HCT116 (cell line): Measurements from ENCODE around the gene KYNU. TPM values are rescaled to one million over a fixed set of nuclear protein-coding genes. Genes with fewer than 3 reads are reported as not detected.

ENCODE experiments used
- ATAC-seq: fragments of 200-7000 bp; cut with Tn5 transposase; 2 replicates; pipeline ENCODE4 v1.9.1; 2020; ENCODE audit warnings: mild to moderate bottlenecking, moderate library complexity
- BruUV-seq: library from RNA; stranded (reverse); fragments of 400-500 nt; replicated peaks from 2 replicates; lab custom pipeline; 2021; lab: Mats Ljungman, UMichigan
- CTCF ChIA-PET: fragments of 300-600 bp; sonication (Branson Sonifier 250); formaldehyde crosslinking; loops from one replicate; lab custom pipeline; 2021; ENCODE audit warnings: antibody characterized with exemption; lab: Charles Lee
- POLR2A ChIA-PET: fragments of 300-600, 350-600 bp; sonication (Branson Sonifier 250); formaldehyde crosslinking; loops from one replicate; lab custom pipeline; 2021; ENCODE audit warnings: antibody characterized with exemption; lab: Charles Lee
- RAD21 ChIA-PET, 2 experiments: fragments of 300-600 bp; sonication (Branson Sonifier 250); formaldehyde crosslinking; loops; one replicate each; lab custom pipeline; 2023; ENCODE audit warnings: low total read pairs in 2 of 2; ENCODE audit not compliant: uncharacterized antibody in 2 of 2, unreplicated experiment in 2 of 2, low non-redundant PET in 1 of 2; lab: Charles Lee
- DNase-seq: peaks from one replicate; pipeline ENCODE4 v3.0.0-alpha.2; 2010; ENCODE audit warnings: low read depth, low spot score
- H2AFZ ChIP-seq: fragments of 200-600 bp; shearing (Covaris generic), sonication (generic); 2 replicates; pipeline ENCODE4 v1.6.1; 2017; ENCODE audit warnings: low read depth, mixed run types, mixed read lengths, antibody characterized with exemption, low read length; ENCODE audit not compliant: poor library complexity, severe bottlenecking
- H3K27ac ChIP-seq: 2 replicates; pipeline ENCODE4 v1.5.1; 2012; ENCODE audit warnings: low read depth, low read length
- H3K27me3 ChIP-seq: fragments of 200-600 bp; sonication (generic); 2 replicates; pipeline ENCODE4 v1.6.1; 2016; ENCODE audit warnings: mixed run types, low read length, mixed read lengths; ENCODE audit not compliant: insufficient read depth
- H3K36me3 ChIP-seq, 2 experiments: fragments of 200-500 bp in 1 of 2; fragments of 200-600 bp in 1 of 2; sonication (Bioruptor generic) in 1 of 2; sonication (generic) in 1 of 2; 2 replicates each; pipeline versions ENCODE4 v1.5.1 to v1.6.1; 2014 to 2016; ENCODE audit warnings: low read length in 2 of 2, inconsistent platforms in 1 of 2, mixed read lengths in 1 of 2, mixed run types in 1 of 2; ENCODE audit not compliant: insufficient read depth in 2 of 2, control insufficient read depth in 1 of 2
- H3K4me1 ChIP-seq, 2 experiments: fragments of 200-600 bp in 1 of 2; sonication (generic) in 1 of 2; 2 replicates each; pipeline versions ENCODE4 v1.5.1 to v1.6.1; 2012 to 2017; ENCODE audit warnings: low read length in 2 of 2, inconsistent platforms in 1 of 2, mild to moderate bottlenecking in 1 of 2, mixed read lengths in 1 of 2, mixed run types in 1 of 2, moderate library complexity in 1 of 2; ENCODE audit not compliant: insufficient read depth in 2 of 2, control insufficient read depth in 1 of 2
- H3K4me2 ChIP-seq: fragments of 200-600 bp; sonication (generic); 2 replicates; pipeline ENCODE4 v1.6.1; 2017; ENCODE audit warnings: mixed run types, low read length, mixed read lengths
- H3K4me3 ChIP-seq, 2 experiments: fragments of 200-600 bp in 1 of 2; sonication (generic) in 1 of 2; replicated peaks in 1 of 2; 2 replicates each; pipeline ENCODE4 v1.5.1; 2011 to 2016; ENCODE audit warnings: low read length in 2 of 2, control low read depth in 1 of 2, low read depth in 1 of 2, mild to moderate bottlenecking in 1 of 2, mixed read lengths in 1 of 2, mixed run types in 1 of 2
- H3K79me2 ChIP-seq: fragments of 200-600 bp; sonication (generic); 2 replicates; pipeline ENCODE4 v1.6.1; 2017; ENCODE audit warnings: mild to moderate bottlenecking, mixed run types, low read length, moderate library complexity, mixed read lengths; ENCODE audit not compliant: insufficient read depth
- H3K9ac ChIP-seq: fragments of 200-600 bp; sonication (generic); 2 replicates; pipeline ENCODE4 v1.6.1; 2016; ENCODE audit warnings: low read length, mixed read lengths
- H3K9me2 ChIP-seq: fragments of 200-600 bp; sonication (generic), shearing (Covaris generic); 2 replicates; pipeline ENCODE4 v1.6.1; 2017; ENCODE audit warnings: mixed run types, mild to moderate bottlenecking, moderate library complexity; ENCODE audit not compliant: insufficient read depth
- H3K9me3 ChIP-seq, 2 experiments: fragments of 200-500 bp in 1 of 2; fragments of 200-600 bp in 1 of 2; sonication (Bioruptor generic) in 1 of 2; sonication (generic) in 1 of 2; 2 replicates each; pipeline ENCODE4 v1.6.1; 2014 to 2017; ENCODE audit warnings: low read length in 2 of 2, mixed read lengths in 2 of 2, inconsistent platforms in 1 of 2, low read depth in 1 of 2, mild to moderate bottlenecking in 1 of 2, mixed run types in 1 of 2, moderate library complexity in 1 of 2; ENCODE audit not compliant: control insufficient read depth in 1 of 2, insufficient read depth in 1 of 2
- H4K20me1 ChIP-seq: fragments of 200-600 bp; sonication (generic), shearing (Covaris generic); 2 replicates; pipeline ENCODE4 v1.6.1; 2017; ENCODE audit warnings: mixed run types, mild to moderate bottlenecking, moderate library complexity; ENCODE audit not compliant: insufficient read depth
- CBX3 ChIP-seq: IDR thresholded peaks from 2 replicates; pipeline ENCODE4 v1.6.1; 2012; ENCODE audit warnings: low read depth
- CEBPB ChIP-seq: IDR thresholded peaks from 2 replicates; pipeline ENCODE4 v1.6.1; 2012; ENCODE audit warnings: low read depth
- CTCF ChIP-seq, 3 experiments: fragments of 200-600 bp in 1 of 3; sonication (generic) in 1 of 3; IDR thresholded peaks in 2 of 3; conservative IDR thresholded peaks in 1 of 3; 2 replicates each; pipeline ENCODE4 v1.5.1; 2012 to 2017; ENCODE audit warnings: low read depth in 2 of 3, low read length in 2 of 3, antibody characterized with exemption in 1 of 3, borderline replicate concordance in 1 of 3, control low read depth in 1 of 3, mild to moderate bottlenecking in 1 of 3, mixed read lengths in 1 of 3, mixed run types in 1 of 3, moderate library complexity in 1 of 3; ENCODE audit not compliant: insufficient read depth in 1 of 3
- EGR1 ChIP-seq: IDR thresholded peaks from 2 replicates; pipeline ENCODE4 v1.6.1; 2012; ENCODE audit warnings: low read depth
- EZH2 ChIP-seq: fragments of 200-600 bp; sonication (generic); IDR thresholded peaks from 2 replicates; pipeline ENCODE4 v1.6.1; 2017; ENCODE audit warnings: antibody characterized with exemption, mixed run types
- EZH2phosphoT487 ChIP-seq: fragments of 200-600 bp; IDR thresholded peaks from 2 replicates; pipeline ENCODE4 v1.6.1; 2018; ENCODE audit warnings: antibody characterized with exemption, borderline replicate concordance
- FOSL1 ChIP-seq: IDR thresholded peaks from 2 replicates; pipeline ENCODE4 v1.6.1; 2012; ENCODE audit warnings: low read depth
- MAX ChIP-seq: IDR thresholded peaks from 2 replicates; pipeline ENCODE4 v1.6.1; 2012
- POLR2AphosphoS5 ChIP-seq: IDR thresholded peaks from 2 replicates; pipeline ENCODE4 v1.6.1; 2011; ENCODE audit warnings: mild to moderate bottlenecking, low read depth, low read length, moderate library complexity
- RAD21 ChIP-seq: IDR thresholded peaks from 2 replicates; pipeline ENCODE4 v1.6.1; 2012; ENCODE audit warnings: low read depth, mild to moderate bottlenecking
- REST ChIP-seq: IDR thresholded peaks from 2 replicates; pipeline ENCODE4 v1.6.1; 2012; ENCODE audit warnings: low read depth
- SIN3A ChIP-seq: IDR thresholded peaks from 2 replicates; pipeline ENCODE4 v1.6.1; 2012; ENCODE audit warnings: low read depth
- SP1 ChIP-seq: IDR thresholded peaks from 2 replicates; pipeline ENCODE4 v1.6.1; 2012; ENCODE audit warnings: low read depth
- SRF ChIP-seq: IDR thresholded peaks from 2 replicates; pipeline ENCODE4 v1.6.1; 2012; ENCODE audit warnings: low read depth
- TCF7L2 ChIP-seq: IDR thresholded peaks from 2 replicates; pipeline ENCODE4 v1.7.0; 2011; ENCODE audit warnings: borderline replicate concordance, inconsistent platforms; ENCODE audit not compliant: insufficient read depth, insufficient read length; ENCODE audit errors: extremely low read depth
- YY1 ChIP-seq: IDR thresholded peaks from 2 replicates; pipeline ENCODE4 v1.6.1; 2011; ENCODE audit warnings: low read length, low read depth, moderate library complexity, mild to moderate bottlenecking; ENCODE audit not compliant: insufficient replicate concordance; ENCODE audit errors: extremely low read depth
- ZBTB33 ChIP-seq: IDR thresholded peaks from 2 replicates; pipeline ENCODE4 v1.6.1; 2011; ENCODE audit warnings: mild to moderate bottlenecking, low read length, moderate library complexity; ENCODE audit not compliant: insufficient replicate concordance; ENCODE audit errors: extremely low read depth
- ZFX ChIP-seq: fragments of 450-650 bp; IDR thresholded peaks from 2 replicates; pipeline ENCODE4 v1.6.1; 2017
- intact Hi-C: fragments of 100-400 bp; cut with micrococcal nuclease; formaldehyde crosslinking; loops from 2 replicates; pipeline ENCODE4 v1.10.0; 2022
- total RNA-seq: library from RNA; stranded (reverse); gene quantifications from one replicate; pipeline ENCODE4 v1.2.1, GENCODE V29; 2021; ENCODE audit not compliant: unreplicated experiment

Gene KYNU
- total RNA-seq, 1 experiment from 2014 or later: 0.22 TPM

- TF ChIP-seq ZFX (no peak), EGR1 (no peak), POLR2AphosphoS5 (no peak), RAD21 (no peak)
Observed at GRCh38 chr2:142951190-142952007, 73.9 kb downstream of the KYNU start (continued).

- Histone ChIP-seq H3K27ac (no peak overlapping the region), H3K27me3 (no peaks in the 10 kb centered on the region), H3K9me2 (no peaks in the 10 kb centered on the region), H3K4me2 (no peak overlapping the region), H2AFZ (no peak overlapping the region), H3K9ac (no peak overlapping the region), H4K20me1 (no peaks in the 10 kb centered on the region), H3K4me3 (no peak overlapping the region), H3K4me1 (no peaks in the 10 kb centered on the region), H3K36me3 (no peaks in the 10 kb centered on the region), H3K9me3 (no peaks in the 10 kb centered on the region), H3K79me2 (no peaks in the 10 kb centered on the region)
- POLR2A ChIA-PET: no interaction called here
- BruUV-seq: no TSS peak
- RAD21 ChIA-PET: no interaction called here
- CTCF ChIA-PET: no interaction called here
- DNase-seq: no peak
- ATAC-seq: no peak
- intact Hi-C loops: no loop called here
- no peak for TF ChIP-seq ZFX
- TF ChIP-seq EZH2: no peak
- no peak for TF ChIP-seq CEBPB
- TF ChIP-seq SIN3A: no peak
- no peak for TF ChIP-seq TCF7L2
- TF ChIP-seq REST: no peak
- no peak for TF ChIP-seq MAX
- no peak for TF ChIP-seq SP1
- TF ChIP-seq RAD21: no peak
- no peak for TF ChIP-seq CBX3
- no peak for TF ChIP-seq CTCF (IDR thresholded peaks at IDR 0.05 in 2 of 3, conservative IDR thresholded peaks at IDR 0.05 in 1 of 3; ENCODE audit: borderline replicate concordance in 1 of 3, insufficient read depth in 1 of 3, low read depth in 2 of 3, low read length in 2 of 3)
- no peak for TF ChIP-seq YY1
- TF ChIP-seq ZBTB33: no peak
- TF ChIP-seq FOSL1: no peak
- TF ChIP-seq SRF: no peak
- TF ChIP-seq EZH2phosphoT487: no peak
- TF ChIP-seq EGR1: no peak
Observed at GRCh38 chr2:142952018-142952417, 74.6 kb downstream of the KYNU start.
